Esophagus squamous epithelium (tissue), 5 donors: ENCODE results near the gene CANX. TPM values are rescaled to one million over a fixed set of nuclear protein-coding genes. Genes with fewer than 3 reads are reported as not detected.

Experiments used
- DNase-seq: peaks from one replicate; lab custom pipeline; 2025; lab: John Stamatoyannopoulos, UW
- H3K27ac ChIP-seq, 4 donors: fragments of 200-600 bp; sonication (generic); one replicate each; pipeline ENCODE4 v1.5.1; 2016 to 2019; ENCODE audit warnings: mild to moderate bottlenecking in 1 of 4
- H3K27me3 ChIP-seq, 4 donors: fragments of 200-600 bp; sonication (generic); 1 replicate in 3 of 4; 2 replicates in 1 of 4; pipeline versions ENCODE4 v1.5.1 to v1.6.0; 2017 to 2021; ENCODE audit warnings: antibody characterized with exemption in 1 of 4
- H3K36me3 ChIP-seq, 3 donors: fragments of 200-600 bp; sonication (generic); one replicate each; pipeline ENCODE4 v1.5.1; 2016 to 2019
- H3K4me1 ChIP-seq, 3 donors: fragments of 200-600 bp; sonication (generic); one replicate each; pipeline ENCODE4 v1.5.1; 2017 to 2019
- H3K4me3 ChIP-seq, 4 donors: fragments of 200-600 bp; sonication (generic); 1 replicate in 3 of 4; 2 replicates in 1 of 4; pipeline ENCODE4 v1.5.1; 2016 to 2019; ENCODE audit warnings: mild to moderate bottlenecking in 2 of 4, moderate library complexity in 1 of 4
- H3K9me3 ChIP-seq, 3 donors: fragments of 200-600 bp; sonication (generic); one replicate each; pipeline ENCODE4 v1.5.1; 2016 to 2019
- POLR2A ChIP-seq, 4 donors: fragments of 450-650 bp; IDR thresholded peaks; one replicate each; pipeline ENCODE4 v1.6.1; 2017; ENCODE audit warnings: antibody characterized with exemption in 4 of 4, mild to moderate bottlenecking in 4 of 4, moderate library complexity in 3 of 4
- WGBS, 2 donors: methylation state at CpG; one replicate each; pipeline ENCODE4 v1.1.5; 2018; 5-methylcytosine and 5-hydroxymethylcytosine counted together
- intact Hi-C: fragments of 100-400 bp; cut with DNase I; formaldehyde crosslinking; loops from one replicate; pipeline ENCODE4 v1.15.0; 2022
- total RNA-seq, 4 donors: library from RNA; depleted of rRNA; stranded (reverse); fragments of >200 nt; gene quantifications; one replicate each; pipeline ENCODE4 v1.1.0, GENCODE V29; 2016
- TF ChIP-seq, protein P1 (sequence below), 6 experiments: fragments of 450-650 bp in 4 of 6; fragments of 200-600 bp in 2 of 6; sonication (generic) in 2 of 6; IDR thresholded peaks; one replicate each; pipeline ENCODE4 v1.5.1; 2016 to 2019; ENCODE audit warnings: antibody characterized with exemption in 6 of 6, mild to moderate bottlenecking in 4 of 6, moderate library complexity in 4 of 6
- donor health status: DM: yes; HTN: yes; CAD: no.

CANX gene
- total RNA-seq, 4 donors from 2014 or later: 200 to 321 (median 252) TPM

DNA sequence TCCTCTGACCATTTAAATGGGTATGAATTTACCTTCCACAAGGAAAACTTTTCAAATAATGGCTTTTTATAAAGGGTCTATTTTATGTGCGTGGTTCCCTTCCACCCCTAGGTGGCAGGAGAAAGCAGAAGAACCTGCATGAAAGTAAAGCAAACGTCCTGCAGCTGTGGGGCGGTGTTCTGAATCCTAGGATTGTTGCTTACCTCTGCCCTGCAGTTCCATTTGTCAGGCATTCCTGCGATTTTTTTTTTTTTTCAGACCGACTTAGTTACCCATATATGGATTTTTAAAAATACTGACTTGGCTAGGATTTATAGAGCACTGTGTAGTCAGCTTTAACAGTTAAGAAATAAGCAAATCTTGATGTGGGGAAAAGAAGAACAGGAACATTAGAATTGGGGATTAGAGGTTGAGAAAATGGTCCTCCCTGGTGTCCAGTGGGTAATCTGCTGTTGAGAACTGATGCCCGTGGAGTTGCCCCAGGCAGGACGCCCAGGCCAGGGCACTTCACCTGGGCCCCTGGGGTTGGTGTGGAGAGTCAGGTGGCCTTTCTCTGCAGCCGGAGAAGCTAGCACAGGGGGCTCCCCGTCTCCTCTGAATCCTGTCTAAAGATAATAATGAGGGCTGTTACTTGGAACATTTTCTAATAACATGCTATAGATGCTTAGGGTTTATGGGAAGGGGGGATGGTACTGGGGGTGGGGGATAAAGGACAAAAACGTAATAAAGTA lies 64.6 kb downstream of the CANX start:
- peak overlapping the region in 3 of 4 donors; percentile 38 to 63 (median 50) for H3K27ac ChIP-seq
- no peaks in the 10 kb centered on the region for H3K9me3 ChIP-seq
- H3K36me3 ChIP-seq: peaks cover 11 to 32% (median 11%) of the 10 kb centered on the region in 3 donors
- H3K4me1 ChIP-seq: peaks cover 38 to 82% (median 48%) of the 10 kb centered on the region in 3 donors
- no peak for DNase-seq
- no peaks in the 10 kb centered on the region for H3K27me3 ChIP-seq
- H3K4me3 ChIP-seq: no peak overlapping the region
- no peak for TF ChIP-seq POLR2A (IDR thresholded peaks at IDR 0.05)
- TF ChIP-seq, protein P1, sequence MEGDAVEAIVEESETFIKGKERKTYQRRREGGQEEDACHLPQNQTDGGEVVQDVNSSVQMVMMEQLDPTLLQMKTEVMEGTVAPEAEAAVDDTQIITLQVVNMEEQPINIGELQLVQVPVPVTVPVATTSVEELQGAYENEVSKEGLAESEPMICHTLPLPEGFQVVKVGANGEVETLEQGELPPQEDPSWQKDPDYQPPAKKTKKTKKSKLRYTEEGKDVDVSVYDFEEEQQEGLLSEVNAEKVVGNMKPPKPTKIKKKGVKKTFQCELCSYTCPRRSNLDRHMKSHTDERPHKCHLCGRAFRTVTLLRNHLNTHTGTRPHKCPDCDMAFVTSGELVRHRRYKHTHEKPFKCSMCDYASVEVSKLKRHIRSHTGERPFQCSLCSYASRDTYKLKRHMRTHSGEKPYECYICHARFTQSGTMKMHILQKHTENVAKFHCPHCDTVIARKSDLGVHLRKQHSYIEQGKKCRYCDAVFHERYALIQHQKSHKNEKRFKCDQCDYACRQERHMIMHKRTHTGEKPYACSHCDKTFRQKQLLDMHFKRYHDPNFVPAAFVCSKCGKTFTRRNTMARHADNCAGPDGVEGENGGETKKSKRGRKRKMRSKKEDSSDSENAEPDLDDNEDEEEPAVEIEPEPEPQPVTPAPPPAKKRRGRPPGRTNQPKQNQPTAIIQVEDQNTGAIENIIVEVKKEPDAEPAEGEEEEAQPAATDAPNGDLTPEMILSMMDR (IDR thresholded peaks at IDR 0.05): peak; percentile 74 to 87 (median 86)
- 14 to 26% methylated on average over 8 to 10 of the region's 10 CpGs for WGBS, 2 donors
- intact Hi-C loops: no loop called here

DNA sequence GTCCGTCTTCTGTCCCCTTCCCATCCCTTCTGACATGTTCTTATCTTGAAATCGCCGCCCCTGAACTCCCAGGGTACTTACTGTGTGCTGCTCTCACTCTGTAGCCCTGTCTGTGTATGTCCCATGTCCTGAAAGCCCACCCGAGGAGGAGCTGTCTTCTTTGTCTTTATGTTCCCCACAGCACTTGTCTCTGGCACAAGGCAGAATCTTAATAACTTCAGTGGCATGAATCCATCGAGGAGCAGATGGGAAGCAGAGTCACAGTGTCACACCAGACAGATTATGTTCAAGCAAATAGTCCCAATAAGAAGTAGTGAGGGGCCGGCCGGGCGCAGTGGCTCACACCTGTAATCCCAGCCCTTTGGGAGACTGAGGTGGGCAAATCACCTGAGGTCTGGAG lies 65.3 kb downstream of the CANX start:
- peak overlapping the region in 2 of 4 donors; percentile 38 to 50 for H3K27ac ChIP-seq
- no peaks in the 10 kb centered on the region for H3K27me3 ChIP-seq
- intact Hi-C loops: no loop called here
- DNase-seq: no peak
- peaks cover 38 to 82% (median 48%) of the 10 kb centered on the region in 3 donors for H3K4me1 ChIP-seq
- no peak for TF ChIP-seq POLR2A (IDR thresholded peaks at IDR 0.05)
- TF ChIP-seq, protein P1 (IDR thresholded peaks at IDR 0.05): no peak
- peaks cover 11 to 38% (median 11%) of the 10 kb centered on the region in 3 donors for H3K36me3 ChIP-seq
- no peaks in the 10 kb centered on the region for H3K9me3 ChIP-seq
- H3K4me3 ChIP-seq: no peak overlapping the region
- 79 to 97% methylated on average over 3 of the region's 8 CpGs for WGBS, 2 donors

DNA sequence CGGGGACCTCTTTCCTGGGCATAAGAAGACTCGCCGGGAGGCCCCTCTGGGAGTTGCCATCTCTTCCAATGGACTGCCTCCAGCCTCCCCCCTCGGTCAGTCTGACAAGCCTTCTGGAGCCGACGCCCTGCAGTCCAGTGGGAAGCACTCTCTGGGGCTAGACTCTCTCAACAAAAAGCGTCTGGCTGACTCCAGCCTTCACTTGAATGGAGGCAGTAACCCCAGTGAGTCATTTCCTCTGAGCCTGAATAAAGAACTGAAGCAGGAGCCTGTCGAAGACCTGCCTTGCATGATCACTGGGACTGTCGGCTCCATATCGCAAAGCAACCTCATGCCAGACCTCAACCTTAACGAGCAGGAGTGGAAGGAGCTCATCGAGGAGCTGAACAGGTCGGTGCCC lies 66.6 kb downstream of the CANX start:
- Histone ChIP-seq H3K27me3 (no peaks in the 10 kb centered on the region), H3K4me3 (no peak overlapping the region), H3K9me3 (no peaks in the 10 kb centered on the region), H3K4me1 (peaks cover 38 to 71% (median 48%) of the 10 kb centered on the region in 3 donors), H3K27ac (peak overlapping the region in 3 of 4 donors; percentile 34 to 52 (median 36)), H3K36me3 (peaks cover 11 to 52% (median 11%) of the 10 kb centered on the region in 3 donors)
- DNase-seq: no peak
- WGBS, 2 donors: 27 to 39% methylated on average over 3 to 10 of the region's 13 CpGs
- TF ChIP-seq, protein P1 (IDR thresholded peaks at IDR 0.05): no peak
- no peak for TF ChIP-seq POLR2A (IDR thresholded peaks at IDR 0.05)
- intact Hi-C loops: no loop called here

DNA sequence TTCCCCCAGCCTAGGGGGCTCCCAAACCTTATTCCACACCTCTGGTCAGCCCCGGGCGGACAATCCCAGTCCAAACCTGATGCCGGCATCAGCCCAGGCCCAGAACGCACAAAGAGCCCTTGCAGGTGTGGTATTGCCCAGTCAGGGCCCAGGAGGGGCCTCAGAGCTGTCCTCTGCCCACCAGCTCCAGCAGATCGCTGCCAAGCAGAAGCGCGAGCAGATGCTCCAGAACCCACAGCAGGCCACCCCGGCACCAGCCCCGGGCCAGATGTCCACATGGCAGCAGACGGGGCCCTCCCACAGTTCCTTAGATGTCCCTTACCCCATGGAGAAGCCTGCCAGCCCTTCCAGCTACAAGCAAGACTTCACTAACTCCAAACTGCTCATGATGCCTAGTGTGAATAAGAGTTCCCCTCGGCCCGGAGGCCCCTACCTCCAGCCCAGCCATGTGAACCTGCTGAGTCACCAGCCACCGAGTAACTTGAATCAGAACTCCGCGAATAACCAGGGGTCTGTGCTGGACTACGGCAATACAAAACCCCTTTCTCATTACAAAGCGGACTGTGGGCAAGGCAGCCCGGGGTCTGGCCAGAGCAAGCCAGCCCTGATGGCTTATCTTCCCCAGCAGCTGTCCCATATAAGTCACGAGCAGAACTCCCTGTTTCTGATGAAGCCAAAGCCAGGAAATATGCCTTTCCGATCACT lies 67.4 kb downstream of the CANX start:
- Histone ChIP-seq H3K4me3 (no peak overlapping the region), H3K36me3 (peaks cover 11 to 60% (median 17%) of the 10 kb centered on the region in 3 donors), H3K9me3 (no peaks in the 10 kb centered on the region), H3K27me3 (no peaks in the 10 kb centered on the region), H3K4me1 (peaks cover 38 to 68% (median 48%) of the 10 kb centered on the region in 3 donors), H3K27ac (peak overlapping the region in 3 of 4 donors; percentile 34 to 52 (median 36))
- TF ChIP-seq, protein P1 (IDR thresholded peaks at IDR 0.05): no peak
- TF ChIP-seq POLR2A (IDR thresholded peaks at IDR 0.05): no peak
- DNase-seq: no peak
- 53 to 68% methylated on average over 2 to 6 of the region's 20 CpGs for WGBS, 2 donors
- intact Hi-C loops: no loop called here
